HG03520 (cell line): ENCODE results near the gene FBXW8.
A peak's percentile ranks its signal among the peaks of the same experiment; 100 is the strongest.

Source experiments
- ATAC-seq: cut with Tn5 transposase; IDR thresholded peaks from one replicate; pipeline ENCODE4 v1.9.1; 2021; ENCODE audit warnings: mild to moderate bottlenecking, moderate library complexity; ENCODE audit not compliant: unreplicated experiment

Gene FBXW8, protein sequence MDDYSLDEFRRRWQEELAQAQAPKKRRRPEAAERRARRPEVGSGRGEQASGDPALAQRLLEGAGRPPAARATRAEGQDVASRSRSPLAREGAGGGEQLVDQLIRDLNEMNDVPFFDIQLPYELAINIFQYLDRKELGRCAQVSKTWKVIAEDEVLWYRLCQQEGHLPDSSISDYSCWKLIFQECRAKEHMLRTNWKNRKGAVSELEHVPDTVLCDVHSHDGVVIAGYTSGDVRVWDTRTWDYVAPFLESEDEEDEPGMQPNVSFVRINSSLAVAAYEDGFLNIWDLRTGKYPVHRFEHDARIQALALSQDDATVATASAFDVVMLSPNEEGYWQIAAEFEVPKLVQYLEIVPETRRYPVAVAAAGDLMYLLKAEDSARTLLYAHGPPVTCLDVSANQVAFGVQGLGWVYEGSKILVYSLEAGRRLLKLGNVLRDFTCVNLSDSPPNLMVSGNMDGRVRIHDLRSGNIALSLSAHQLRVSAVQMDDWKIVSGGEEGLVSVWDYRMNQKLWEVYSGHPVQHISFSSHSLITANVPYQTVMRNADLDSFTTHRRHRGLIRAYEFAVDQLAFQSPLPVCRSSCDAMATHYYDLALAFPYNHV

DNA sequence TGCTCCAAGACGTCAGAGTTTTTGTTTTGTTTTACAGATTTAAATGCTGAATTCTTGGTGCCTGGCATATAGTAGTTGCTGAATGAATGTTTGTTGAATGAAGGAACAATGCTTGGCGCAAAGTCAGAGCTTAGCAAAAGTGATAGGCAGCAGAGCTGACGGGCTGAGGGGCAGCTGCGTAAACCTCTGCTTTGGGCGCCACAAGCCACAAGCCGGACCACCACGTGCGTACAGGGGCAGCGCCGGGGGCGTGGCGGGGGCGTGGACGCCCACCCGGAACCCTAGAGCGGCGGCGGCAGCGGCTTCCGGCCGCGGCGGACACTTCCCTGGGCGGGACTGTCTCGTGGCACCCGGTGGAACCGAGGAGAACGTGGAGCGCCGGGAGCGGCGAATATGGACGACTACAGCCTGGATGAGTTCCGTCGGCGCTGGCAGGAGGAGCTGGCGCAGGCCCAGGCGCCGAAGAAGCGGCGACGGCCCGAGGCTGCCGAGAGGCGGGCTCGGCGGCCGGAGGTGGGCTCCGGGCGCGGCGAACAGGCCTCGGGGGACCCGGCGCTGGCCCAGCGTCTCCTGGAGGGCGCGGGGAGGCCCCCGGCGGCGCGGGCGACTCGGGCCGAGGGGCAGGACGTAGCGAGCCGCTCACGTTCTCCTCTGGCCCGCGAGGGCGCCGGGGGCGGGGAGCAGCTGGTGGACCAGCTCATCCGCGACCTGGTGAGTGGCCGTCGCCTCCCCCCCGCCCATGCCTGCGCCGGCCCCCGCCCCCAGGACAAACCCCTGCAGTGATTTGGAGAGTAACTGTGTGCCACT, at the start of gene FBXW8:
Gene FBXW8, plus strand, starts transcription at position 306 of the 807 bp plus-strand sequence. Its CDS starts 88 bp downstream, at position 394.
- peak; percentile 86 for ATAC-seq

DNA sequence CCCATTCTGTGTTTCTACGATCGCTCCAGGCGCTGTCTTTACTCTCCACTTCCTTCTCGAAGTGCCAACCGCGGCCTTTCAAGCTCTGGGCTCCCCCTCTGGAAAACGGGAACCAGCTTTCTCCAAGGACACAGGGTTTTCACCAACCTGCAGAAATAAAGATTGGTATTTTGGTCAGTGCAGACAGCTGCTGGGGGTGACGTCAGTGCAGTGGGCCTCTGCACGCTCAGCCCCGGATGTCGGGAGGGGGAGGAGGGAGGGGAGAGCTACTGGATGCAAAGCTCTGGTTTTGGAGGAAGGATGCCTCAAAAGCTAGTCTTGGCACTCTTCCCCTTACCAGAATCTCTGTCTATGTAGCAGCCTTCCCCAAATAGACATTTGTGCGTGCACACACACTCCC, 49.4 kb upstream of the FBXW8 start:
- peak; percentile 77 for ATAC-seq

DNA sequence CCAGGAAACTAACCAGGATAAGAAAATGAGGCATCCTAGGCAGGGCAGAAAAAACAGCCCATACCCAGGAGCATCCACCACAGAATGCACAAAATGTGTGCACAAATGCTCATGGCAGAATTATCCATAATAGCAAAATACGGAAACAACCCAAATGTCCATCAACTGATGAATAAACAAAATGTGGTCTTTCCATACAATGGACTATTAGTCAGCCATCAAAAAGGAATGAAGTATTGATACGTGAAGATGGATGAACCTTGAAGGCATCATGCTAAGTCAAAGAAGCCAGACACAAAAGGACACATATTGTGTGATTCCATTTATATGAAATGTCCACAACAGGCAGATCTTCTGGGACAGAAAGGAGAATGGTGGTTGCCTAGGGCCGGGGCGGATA, 48.6 kb upstream of the FBXW8 start:
- ATAC-seq: no peak

DNA sequence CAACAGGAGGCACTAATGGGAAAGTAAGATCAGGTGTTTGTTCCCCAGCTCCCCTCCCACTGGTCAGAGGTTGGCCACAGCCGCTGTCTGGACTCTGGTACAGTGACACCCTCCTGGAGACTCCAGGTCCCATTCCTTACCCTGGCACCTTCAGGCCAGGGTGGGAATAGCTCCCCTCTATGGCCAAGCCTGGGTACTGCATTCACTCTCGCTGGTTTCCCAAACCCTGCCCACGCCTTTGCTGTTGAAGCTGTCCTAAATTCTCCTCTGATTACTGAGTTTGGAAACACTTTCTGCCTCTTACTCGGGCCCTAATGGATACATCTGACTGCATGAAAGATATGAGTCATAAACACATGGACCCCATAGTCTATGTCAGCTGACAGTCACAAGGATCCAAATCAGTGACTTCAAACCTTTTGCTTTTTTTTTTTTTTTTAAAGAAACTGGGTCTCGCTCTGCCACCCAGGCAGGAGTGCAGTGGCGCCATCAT, 47.4 kb upstream of the FBXW8 start:
- ATAC-seq: no peak

DNA sequence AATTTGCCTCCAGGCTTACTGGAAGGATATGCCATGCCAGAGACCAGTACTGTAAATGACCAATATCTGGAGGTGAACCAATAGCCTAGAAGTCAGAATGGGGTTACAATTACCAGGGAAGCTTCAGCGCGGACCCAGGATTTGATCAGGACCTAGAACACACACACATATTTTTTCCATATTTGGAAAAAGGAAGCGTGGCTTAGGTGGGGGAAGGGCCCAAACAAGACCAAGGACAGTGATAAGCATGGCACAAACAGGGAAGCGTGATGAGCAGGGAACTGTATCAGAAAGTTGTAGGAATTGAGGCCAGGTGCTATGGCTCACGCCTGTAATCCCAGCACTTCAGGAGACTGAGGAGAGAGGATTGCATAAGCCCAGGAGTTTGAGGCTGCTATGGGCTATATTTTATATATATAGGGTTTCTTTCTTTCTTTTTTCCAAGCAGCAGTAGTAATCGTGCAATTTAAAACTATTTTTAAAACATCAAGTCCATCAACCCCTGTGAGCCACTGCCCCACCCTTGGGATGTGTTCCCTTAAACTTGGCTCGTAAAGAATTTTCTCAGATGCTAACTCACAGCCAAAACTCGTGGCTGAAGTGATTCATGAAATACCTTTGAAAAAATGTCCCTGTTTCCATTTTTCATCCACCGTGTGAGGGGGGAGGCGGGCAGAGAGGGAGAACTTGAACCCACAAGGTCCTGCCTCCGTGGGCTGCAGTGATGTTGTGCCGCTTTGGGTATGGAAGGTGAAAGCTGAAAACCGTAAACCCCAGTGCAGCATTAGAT, 46.2 kb upstream of the FBXW8 start:
- ATAC-seq: no peak

DNA sequence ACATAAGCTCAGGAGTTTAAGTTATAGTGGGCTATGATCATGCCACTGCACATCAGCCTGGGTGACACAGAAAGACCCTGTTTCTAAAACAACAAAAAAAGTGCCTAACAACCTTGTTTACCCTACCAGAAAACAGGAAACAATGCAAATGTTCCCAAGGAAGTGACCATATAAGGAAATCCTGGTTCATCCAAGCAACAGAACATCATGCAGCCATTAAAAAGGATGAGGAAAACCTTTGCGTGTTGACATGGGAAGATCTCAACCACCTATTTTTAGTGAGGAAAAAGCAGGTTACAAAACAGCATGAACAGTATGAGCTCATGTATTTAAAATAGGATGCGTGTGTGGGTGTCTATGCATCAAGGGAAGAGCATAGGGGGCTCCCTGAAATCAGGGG, 43.2 kb upstream of the FBXW8 start:
- no peak for ATAC-seq

DNA sequence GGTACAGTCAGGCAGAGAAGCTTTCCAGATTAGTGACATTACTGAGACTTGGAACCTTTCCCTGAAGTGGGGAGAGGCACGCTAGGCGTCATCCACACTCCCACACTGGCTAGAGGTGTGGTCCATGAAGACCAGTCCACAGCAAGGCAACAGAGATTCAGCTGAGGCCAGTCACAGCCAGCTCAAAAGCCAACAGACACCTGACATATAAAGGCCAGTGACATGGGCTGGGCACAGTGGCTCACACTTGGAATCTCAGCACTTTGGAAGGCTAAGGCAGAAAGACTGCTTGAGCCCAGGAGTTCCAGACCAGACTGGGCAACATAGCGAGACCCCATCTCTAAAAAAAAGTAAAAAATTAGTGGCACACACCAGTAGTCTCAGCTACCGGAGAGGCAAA, 40.4 kb upstream of the FBXW8 start:
- no peak for ATAC-seq

DNA sequence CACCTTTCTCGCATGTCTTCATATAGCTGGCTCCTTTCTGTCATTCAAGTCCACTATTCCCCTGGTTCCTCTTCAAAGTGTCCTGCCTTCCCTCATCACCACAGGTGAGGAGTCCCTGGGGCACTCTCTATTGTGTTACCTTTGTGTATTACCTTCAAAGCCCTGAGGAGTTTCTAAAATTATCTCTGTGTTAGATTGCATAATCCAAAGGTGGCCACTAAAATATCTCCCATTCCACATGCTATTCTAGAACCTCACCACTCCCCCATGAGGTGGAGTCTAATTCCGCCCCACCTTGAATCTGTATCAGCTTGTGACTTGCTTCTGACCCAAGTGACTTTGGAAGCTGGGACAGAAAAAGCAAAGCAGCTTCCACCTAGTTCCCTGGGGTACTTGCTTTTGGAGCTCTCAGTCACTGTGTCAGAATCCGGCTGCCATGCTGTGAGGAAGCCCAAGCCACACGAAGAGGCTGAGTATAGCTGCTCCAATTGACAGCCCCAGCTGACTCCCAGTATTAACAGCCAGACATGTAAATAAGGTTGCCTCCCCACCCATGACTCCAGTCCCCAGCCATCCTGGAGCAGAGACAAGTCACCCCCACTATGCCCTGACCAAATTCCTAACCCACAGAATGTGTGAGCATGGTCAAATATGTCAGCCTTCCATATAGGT, 36.3 kb upstream of the FBXW8 start:
- no peak for ATAC-seq

DNA sequence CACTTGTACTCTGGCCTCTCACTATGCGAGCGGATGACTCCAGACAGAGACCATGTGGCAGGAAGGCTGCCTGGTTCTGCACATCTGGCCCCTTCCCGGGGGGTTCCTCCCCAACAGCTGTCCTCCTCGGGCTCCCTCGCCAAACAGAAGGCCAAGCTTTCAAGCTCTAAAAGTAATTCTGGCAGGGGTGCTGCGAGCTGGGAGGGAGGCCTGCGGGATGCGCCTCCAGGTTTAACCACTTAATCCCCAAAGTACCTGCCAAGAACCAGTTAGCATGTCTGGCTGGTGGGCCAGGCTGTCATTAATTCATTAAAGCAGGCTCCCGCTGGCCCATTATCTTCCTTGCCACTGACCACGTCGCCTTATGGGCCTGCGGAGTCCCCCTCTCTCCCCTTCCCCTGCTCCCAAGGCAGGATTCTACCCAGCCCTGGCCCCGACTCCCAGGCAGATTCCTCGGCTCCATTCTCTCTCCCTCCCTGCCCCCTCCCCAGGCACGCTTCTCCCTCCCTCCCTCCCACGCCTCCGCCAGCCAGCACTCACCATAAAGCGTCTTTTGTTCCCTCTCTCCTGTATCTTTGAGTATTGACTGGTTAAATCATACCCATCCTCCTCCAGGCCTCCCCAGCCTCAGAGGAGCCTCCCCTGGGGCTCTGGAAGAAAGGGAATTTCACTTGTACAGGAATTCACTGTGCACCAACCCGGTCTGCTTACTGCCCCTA, 34.4 kb upstream of the FBXW8 start:
- ATAC-seq: no peak

DNA sequence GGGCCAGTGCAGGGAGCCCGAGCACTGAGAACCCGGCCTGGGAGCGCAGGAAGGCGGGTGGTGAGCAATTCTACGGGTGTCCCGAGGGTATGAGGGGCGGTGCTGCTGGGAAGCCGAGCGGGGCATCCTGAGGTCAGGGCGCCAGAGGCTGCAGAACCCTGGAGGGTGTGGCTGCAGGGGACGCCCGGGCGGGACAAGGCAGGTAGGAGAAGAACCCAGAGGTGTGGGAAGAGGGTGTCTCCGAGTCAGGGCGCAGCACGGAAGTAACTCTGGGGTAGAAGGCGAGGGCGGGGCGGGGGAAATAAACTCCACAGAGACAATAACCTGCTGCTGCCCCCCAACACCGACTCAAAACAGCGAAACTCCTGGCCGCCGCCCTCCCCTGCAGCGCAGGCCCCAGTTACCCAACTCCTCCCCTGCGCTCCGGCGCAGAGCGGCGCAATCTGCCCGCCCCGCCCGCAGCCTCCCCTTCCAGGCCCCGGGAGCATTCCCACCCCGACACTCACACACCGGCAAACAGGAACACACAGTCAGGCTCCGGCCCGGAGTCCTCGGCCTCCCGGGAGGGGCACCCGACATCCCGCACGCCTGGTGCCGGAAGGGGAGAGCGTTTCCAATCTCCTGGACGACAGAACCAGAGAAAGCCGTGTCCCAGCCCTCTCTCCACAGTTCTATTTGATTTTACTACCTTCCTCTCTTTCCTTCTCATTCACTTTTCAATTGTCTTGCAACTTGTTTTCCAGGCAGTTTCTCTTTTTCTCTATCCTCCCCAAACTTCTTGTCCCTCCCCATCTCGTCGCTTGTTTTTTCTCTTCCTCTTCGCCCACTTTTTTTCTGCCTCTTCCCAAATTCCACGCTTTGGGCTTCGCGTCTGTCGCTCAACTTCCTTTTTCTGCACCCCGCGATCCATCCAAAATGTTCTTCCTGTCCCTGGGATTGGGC, 31.9 kb upstream of the FBXW8 start:
- ATAC-seq: no peak

DNA sequence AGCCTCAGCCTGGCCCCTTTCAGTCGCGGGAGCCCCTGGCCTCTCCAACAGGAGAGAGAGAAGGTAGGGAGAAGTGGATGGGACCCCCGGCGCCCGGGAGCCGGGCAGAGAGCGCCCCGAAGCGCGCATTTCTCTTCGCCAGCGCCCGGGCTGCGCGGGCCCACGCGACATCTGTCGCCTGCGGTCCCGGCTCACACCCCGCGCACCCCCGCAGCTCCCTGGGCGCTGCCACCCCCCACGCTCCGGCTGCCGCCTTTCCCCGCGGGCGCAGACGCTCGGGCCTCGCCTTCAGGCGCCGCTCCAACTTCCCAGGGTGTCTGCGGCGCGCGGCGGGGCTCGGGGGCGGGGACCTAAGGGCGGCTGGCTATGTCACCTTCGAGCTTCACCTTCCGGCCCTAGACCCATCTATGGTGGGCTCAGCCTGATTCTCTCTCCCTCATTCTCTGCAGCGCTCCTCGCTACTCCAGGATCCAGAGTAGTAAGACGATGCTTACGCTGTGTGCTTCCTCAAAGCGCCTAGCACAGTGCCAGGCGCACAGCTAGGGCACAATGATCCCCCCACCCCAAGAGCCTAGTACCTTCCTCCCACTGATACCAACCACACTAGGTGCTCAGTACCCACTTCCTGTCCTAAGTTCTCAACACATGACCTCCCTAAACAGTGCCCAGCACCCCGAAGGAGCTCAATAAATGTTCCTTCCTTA, 31.1 kb upstream of the FBXW8 start:
- ATAC-seq: no peak

DNA sequence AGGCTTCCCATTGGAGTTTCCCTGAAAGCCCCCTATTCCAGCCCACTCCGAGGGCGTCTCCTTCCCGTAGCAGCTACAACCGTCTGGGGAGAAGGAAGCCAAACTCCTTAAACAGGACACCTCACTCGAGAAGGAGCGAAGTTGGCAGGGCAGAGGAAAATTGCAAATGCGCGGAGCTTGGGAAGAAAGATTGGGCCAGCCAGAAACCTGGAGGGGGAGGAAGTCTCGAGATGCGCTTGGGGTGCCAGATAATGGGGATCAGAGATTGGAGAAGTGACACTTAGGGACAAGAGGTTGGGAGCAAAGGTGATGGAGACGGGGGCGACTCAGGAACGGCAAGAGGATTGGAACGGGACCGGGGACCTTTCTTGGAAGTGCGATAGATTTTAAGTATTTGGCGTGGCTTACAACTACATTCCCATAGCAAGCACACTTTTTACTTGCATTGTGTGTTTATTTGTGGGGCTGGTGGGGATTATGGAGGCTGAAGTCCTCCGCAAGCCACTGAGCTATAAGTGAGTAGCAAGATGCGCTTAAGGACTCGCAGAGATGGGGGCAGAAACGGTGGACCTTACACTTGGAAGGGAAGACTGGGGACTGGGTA, 30.4 kb upstream of the FBXW8 start:
- no peak for ATAC-seq

DNA sequence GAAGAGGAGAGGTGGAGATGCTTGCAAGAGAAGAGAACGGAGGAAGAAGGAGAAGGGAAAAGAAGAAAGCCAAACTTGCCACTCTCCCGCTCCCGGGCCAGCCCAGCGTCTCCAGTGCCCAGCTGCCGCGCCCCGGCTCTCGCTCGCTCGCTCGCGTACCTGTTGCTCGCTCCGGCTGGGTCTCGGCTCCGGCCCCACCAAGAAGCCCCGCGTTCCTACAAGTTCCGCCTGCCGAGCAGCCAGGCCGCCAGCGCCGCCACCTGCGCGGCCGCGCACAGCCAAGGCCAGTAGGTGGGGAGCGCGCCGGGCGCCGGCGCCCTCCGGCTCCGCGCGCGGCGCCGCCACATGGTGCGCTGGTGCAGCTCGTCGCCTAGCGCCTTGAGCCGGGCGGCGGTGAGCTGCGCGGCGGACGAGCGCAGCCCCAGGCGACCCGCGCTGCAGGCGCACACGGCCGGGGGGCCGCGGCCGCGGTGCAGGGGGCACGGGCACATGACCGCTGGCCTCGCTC, 29.9 kb upstream of the FBXW8 start:
- peak; percentile 61 for ATAC-seq

DNA sequence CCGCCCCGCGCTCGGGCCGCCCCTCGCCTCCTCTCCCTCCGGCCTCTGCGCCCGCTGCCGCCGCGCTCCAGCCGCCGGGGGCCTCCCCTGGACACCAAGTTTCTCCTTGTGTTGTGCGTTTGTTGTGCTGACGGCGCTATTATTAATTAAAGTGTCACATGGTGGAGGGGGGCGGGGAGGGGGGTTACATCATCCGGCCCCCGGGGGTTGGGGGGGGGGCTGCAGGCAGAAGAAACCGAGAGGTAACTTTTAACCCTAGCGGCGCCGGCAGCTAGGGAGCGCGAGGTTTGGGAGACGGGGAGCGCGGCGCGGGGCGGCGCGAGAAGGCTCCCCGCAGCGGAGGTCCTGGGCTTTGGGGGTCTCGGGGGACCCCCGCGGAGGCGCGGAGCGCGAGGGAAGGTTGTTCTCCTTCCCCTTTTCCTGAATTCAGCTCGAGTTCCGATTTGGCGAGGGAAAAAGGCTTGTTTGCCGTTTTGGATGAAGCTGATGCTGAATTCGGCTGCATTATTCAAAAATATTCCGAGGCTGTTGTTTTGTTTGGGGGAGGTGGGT, 29.3 kb upstream of the FBXW8 start, which contains the start of gene HRK:
Gene HRK, minus strand, starts transcription at position 117 of the 552 bp plus-strand sequence. CDS start 134 bp downstream, outside the sequence.
- peak; percentile 14 for ATAC-seq

DNA sequence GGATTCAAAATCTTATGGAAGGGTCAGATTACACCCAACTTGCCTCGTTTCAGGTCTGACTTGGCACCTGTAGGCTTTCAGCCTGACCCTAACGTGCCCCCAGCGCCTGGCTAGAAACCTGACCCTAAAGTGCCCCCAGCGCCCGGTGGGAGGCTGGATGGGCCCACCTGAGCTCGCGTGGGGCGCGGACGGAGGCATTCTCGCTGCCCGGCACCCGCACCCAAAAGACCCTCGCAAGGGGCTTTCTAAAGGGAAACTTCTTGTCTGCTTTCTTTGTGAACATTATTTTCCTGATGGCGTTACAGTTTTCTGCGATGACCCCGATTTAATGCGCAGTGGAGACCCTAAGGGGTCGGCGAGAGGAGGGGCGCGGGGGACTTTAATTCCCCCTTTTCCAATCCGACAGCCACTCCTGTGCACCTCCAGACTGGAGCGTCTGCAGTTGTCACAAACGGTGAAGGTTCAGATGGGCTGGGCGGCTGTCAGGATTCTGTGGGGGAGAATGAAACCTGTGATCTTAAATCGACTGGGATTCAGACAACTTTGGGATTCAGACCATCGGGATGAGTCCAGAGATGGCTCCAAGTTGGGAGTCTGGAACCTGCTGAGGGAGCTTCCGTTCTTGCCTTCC, 28.8 kb upstream of the FBXW8 start:
- no peak for ATAC-seq

DNA sequence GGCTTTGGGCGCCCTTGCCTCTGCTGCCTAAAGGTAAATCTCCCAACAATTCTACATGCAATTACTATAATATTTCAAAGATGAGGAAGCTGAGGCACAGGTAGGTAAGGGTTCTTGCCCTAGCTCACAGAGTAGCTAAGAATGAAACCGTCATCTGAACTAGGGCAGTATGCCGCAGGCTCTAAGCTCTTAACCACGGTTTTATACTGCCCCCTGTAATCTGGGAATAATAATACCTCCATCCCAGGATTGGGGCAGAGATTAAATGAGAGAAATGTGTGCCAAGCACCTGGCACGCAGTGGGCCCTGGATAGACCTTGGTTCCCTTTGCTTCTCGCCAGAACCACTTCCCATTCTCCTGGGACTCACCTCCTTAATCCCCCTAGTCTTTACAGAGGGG, 28.0 kb upstream of the FBXW8 start:
- no peak for ATAC-seq
